ENCODE data around the gene CCDC167. TPM values are rescaled to one million over a fixed set of nuclear protein-coding genes. Genes with fewer than 3 reads are reported as not detected.

CCDC167 gene
- total RNA-seq, 1 experiment from 2014 or later: 27.8 TPM

- ChIA-PET CTCF (no interaction called here), RAD21 (ENCODE audit: low non-redundant PET in 1 of 2, low total read pairs in 2 of 2, uncharacterized antibody in 2 of 2, unreplicated experiment in 2 of 2) (no interaction called here), POLR2A (no interaction called here)
- H4K20me1 ChIP-seq (ENCODE audit: insufficient read depth): no peaks in the 10 kb centered on the region
- H3K27ac ChIP-seq (ENCODE audit: low read depth, low read length): no peak overlapping the region
- ATAC-seq (no peak), DNase-seq (ENCODE audit: low read depth, low spot score) (no peak)
- no peak overlapping the region for H3K4me2 ChIP-seq (ENCODE audit: low read length)
- H3K36me3 ChIP-seq (ENCODE audit: control insufficient read depth in 1 of 2, insufficient read depth in 2 of 2, low read length in 2 of 2): peaks cover 6 to 16% of the 10 kb centered on the region in 2 experiments; a peak in 1 of 4 replicates
- no peak overlapping the region for H3K9ac ChIP-seq (ENCODE audit: low read length)
- no peak overlapping the region for H2AFZ ChIP-seq (ENCODE audit: low read depth, low read length, poor library complexity, severe bottlenecking)
- no peak overlapping the region for H3K4me3 ChIP-seq (replicated peaks in 1 of 2; ENCODE audit: low read depth in 1 of 2, low read length in 2 of 2)
- no peaks in the 10 kb centered on the region for H3K27me3 ChIP-seq (ENCODE audit: insufficient read depth, low read length)
- intact Hi-C loops (cut with micrococcal nuclease): no loop called here
- no peaks in the 10 kb centered on the region for H3K9me2 ChIP-seq (ENCODE audit: insufficient read depth)
- H3K4me1 ChIP-seq (ENCODE audit: control insufficient read depth in 1 of 2, insufficient read depth in 2 of 2, low read length in 2 of 2): peaks cover 0 to 8% of the 10 kb centered on the region in 2 experiments; a peak in 1 of 4 replicates
- no TSS peak for BruUV-seq (replicated peaks)
- no peaks in the 10 kb centered on the region for H3K9me3 ChIP-seq (ENCODE audit: control insufficient read depth in 1 of 2, insufficient read depth in 1 of 2, low read depth in 1 of 2, low read length in 2 of 2)
- TF ChIP-seq ZBTB33 (IDR thresholded peaks at IDR 0.05; ENCODE audit: extremely low read depth, insufficient replicate concordance, low read length) (no peak), EZH2phosphoT487 (IDR thresholded peaks at IDR 0.05; ENCODE audit: borderline replicate concordance) (no peak), POLR2AphosphoS5 (IDR thresholded peaks at IDR 0.05; ENCODE audit: low read depth, low read length) (no peak), YY1 (IDR thresholded peaks at IDR 0.05; ENCODE audit: extremely low read depth, insufficient replicate concordance, low read depth, low read length) (no peak), CEBPB (IDR thresholded peaks at IDR 0.05; ENCODE audit: low read depth) (no peak), TCF7L2 (IDR thresholded peaks at IDR 0.05; ENCODE audit: borderline replicate concordance, extremely low read depth, insufficient read depth, insufficient read length) (no peak), ZNF274 (IDR thresholded peaks at IDR 0.05; ENCODE audit: low read depth, low read length) (no peak), EZH2 (IDR thresholded peaks at IDR 0.05) (no peak), JUND (IDR thresholded peaks at IDR 0.05) (no peak), ELF1 (IDR thresholded peaks at IDR 0.05; ENCODE audit: borderline replicate concordance, low read depth) (no peak), FOSL1 (IDR thresholded peaks at IDR 0.05; ENCODE audit: low read depth) (no peak), RAD21 (IDR thresholded peaks at IDR 0.05; ENCODE audit: low read depth) (no peak), CBX3 (IDR thresholded peaks at IDR 0.05; ENCODE audit: low read depth) (no peak), ZFX (IDR thresholded peaks at IDR 0.05) (no peak), SRF (IDR thresholded peaks at IDR 0.05; ENCODE audit: low read depth) (no peak), MAX (IDR thresholded peaks at IDR 0.05) (no peak), EGR1 (IDR thresholded peaks at IDR 0.05; ENCODE audit: low read depth) (no peak)
- H3K79me2 ChIP-seq (ENCODE audit: insufficient read depth, low read length): peaks cover 12% of the 10 kb centered on the region
Measured at GRCh38 chr6:37438930-37439329, 60.8 kb downstream of the CCDC167 start.
